Measurements from ENCODE around the gene SCGB1A1. TPM values are rescaled to one million over a fixed set of nuclear protein-coding genes. Genes with fewer than 3 reads are reported as not detected.

SCGB1A1 gene
- total RNA-seq, 1 experiment from 2014 or later: not detected

DNA sequence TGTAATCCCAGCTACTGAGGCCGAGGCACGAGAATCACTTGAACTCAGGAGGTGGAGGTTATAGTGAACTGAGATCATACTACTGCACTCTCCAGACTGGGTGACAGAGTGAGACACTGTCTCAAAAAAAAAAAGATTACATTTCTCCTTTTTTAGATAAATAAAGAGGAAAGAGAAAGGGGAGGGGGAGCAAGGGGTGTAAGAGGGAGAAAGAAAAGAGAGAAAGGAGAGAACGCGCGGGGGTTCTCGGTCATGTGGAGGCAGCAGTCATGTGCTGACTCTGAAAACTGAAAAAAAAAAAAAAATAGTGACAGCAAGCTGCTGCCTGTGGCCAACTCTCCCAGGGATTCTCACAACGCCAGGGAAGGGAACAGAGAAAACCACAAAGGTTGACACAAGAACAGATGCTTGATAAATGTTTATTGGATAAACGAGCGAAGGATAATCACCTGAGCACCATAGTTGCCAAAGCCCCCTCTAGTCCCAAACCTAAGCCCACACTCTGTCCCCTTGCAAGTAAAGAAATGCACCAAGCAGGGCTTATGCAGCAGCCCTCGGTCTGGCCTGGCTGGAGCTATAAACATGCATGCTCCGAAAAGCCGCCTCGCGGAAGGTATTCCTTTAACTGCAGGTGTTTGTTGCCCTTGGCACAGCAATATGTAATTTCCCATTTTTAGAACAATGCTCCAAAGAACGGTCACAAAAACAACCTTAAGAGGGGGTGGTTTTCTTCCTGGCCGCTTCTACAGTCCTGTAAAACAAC, 14.5 kb downstream of the SCGB1A1 start:
- H3K27ac Mint-ChIP-seq (ENCODE audit: unreplicated experiment): no peak overlapping the region
- CTCF ChIA-PET: interaction anchor here (0.6 to 1.2 kb wide), 3 partner anchors 8 to 208 kb away, joined by 3 to 4 read pairs (median 3); no protein-coding TSS in a partner anchor
- intact Hi-C loops (cut with micrococcal nuclease; ENCODE audit: unreplicated experiment): no loop called here

DNA sequence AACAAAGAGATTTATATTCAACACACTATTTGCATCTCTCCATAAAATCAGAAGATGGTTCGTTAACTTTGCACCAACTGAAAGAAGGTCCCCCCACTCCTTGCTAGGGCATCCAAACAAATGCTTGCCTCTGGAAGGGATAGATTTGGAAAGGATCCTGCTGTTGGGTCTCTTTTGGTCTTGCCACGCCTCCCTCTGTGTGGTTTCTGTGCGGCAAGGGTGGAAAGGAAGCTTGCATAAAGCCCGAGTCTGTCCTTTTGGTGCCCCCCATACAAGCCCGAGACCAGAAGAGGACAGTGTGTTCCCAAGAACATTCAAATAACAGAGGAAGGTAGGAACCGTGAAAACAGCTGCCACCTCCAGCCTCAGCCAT, 15.1 kb downstream of the SCGB1A1 start:
- Mint-ChIP-seq H3K4me1 (ENCODE audit: low read depth, unreplicated experiment) (peaks cover 28% of the 10 kb centered on the region), H3K4me3 (ENCODE audit: unreplicated experiment) (no peak overlapping the region), H3K9me3 (ENCODE audit: unreplicated experiment) (no peaks in the 10 kb centered on the region), H3K27me3 (ENCODE audit: insufficient read depth, unreplicated experiment) (no peaks in the 10 kb centered on the region), H3K36me3 (ENCODE audit: insufficient read depth, unreplicated experiment) (peaks cover 4% of the 10 kb centered on the region), H3K27ac (ENCODE audit: unreplicated experiment) (peak overlapping the region; percentile 37)
- H3K36me3 ChIP-seq (ENCODE audit: control insufficient read depth, insufficient read depth, low read length): no peaks in the 10 kb centered on the region
- TF ChIP-seq, protein P1, sequence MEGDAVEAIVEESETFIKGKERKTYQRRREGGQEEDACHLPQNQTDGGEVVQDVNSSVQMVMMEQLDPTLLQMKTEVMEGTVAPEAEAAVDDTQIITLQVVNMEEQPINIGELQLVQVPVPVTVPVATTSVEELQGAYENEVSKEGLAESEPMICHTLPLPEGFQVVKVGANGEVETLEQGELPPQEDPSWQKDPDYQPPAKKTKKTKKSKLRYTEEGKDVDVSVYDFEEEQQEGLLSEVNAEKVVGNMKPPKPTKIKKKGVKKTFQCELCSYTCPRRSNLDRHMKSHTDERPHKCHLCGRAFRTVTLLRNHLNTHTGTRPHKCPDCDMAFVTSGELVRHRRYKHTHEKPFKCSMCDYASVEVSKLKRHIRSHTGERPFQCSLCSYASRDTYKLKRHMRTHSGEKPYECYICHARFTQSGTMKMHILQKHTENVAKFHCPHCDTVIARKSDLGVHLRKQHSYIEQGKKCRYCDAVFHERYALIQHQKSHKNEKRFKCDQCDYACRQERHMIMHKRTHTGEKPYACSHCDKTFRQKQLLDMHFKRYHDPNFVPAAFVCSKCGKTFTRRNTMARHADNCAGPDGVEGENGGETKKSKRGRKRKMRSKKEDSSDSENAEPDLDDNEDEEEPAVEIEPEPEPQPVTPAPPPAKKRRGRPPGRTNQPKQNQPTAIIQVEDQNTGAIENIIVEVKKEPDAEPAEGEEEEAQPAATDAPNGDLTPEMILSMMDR (IDR thresholded peaks at IDR 0.05; ENCODE audit: insufficient read depth in 1 of 2, low read depth in 1 of 2, low read length in 1 of 2, severe bottlenecking in 1 of 2, unreplicated experiment in 1 of 2): no peak
- ChIA-PET POLR2A (interaction anchor here (0.6 kb wide), 1 partner anchor 335 kb away, joined by 5 read pairs; no protein-coding TSS in a partner anchor), CTCF (interaction anchor here (0.6 to 1.2 kb wide), 2 partner anchors 9 to 38 kb away, joined by 3 to 4 read pairs; no protein-coding TSS in a partner anchor)
- H3K27me3 ChIP-seq (replicated peaks; ENCODE audit: control insufficient read depth, insufficient read depth, low read length): no peaks in the 10 kb centered on the region
- intact Hi-C loops (cut with micrococcal nuclease; ENCODE audit: unreplicated experiment): no loop called here
- no peak overlapping the region for H3K4me3 ChIP-seq (ENCODE audit: low read depth, low read length)
- no peak for DNase-seq
- BruUV-seq (replicated peaks): no TSS peak
- peaks cover 36% of the 10 kb centered on the region for H3K4me1 ChIP-seq
- no peaks in the 10 kb centered on the region for H3K9me3 ChIP-seq

More for the DNA sequence above, 14.5 kb downstream of the SCGB1A1 start:
- POLR2A ChIA-PET: interaction anchor here (0.6 kb wide), 1 partner anchor 335 kb away, joined by 5 read pairs; no protein-coding TSS in a partner anchor
- peaks cover 36% of the 10 kb centered on the region for H3K4me1 ChIP-seq
- peaks cover 28% of the 10 kb centered on the region for H3K4me1 Mint-ChIP-seq (ENCODE audit: low read depth, unreplicated experiment)
- no peaks in the 10 kb centered on the region for H3K36me3 ChIP-seq (ENCODE audit: control insufficient read depth, insufficient read depth, low read length)
- no peak for DNase-seq
- TF ChIP-seq, protein P1 (IDR thresholded peaks at IDR 0.05; ENCODE audit: insufficient read depth in 1 of 2, low read depth in 1 of 2, low read length in 1 of 2, severe bottlenecking in 1 of 2, unreplicated experiment in 1 of 2): no peak
- no peaks in the 10 kb centered on the region for H3K27me3 Mint-ChIP-seq (ENCODE audit: insufficient read depth, unreplicated experiment)
- H3K4me3 ChIP-seq (ENCODE audit: low read depth, low read length): no peak overlapping the region
- no peaks in the 10 kb centered on the region for H3K27me3 ChIP-seq (replicated peaks; ENCODE audit: control insufficient read depth, insufficient read depth, low read length)
- no peaks in the 10 kb centered on the region for H3K9me3 Mint-ChIP-seq (ENCODE audit: unreplicated experiment)
- no peaks in the 10 kb centered on the region for H3K9me3 ChIP-seq
- no peak overlapping the region for H3K4me3 Mint-ChIP-seq (ENCODE audit: unreplicated experiment)
- BruUV-seq (replicated peaks): no TSS peak
- H3K36me3 Mint-ChIP-seq (ENCODE audit: insufficient read depth, unreplicated experiment): peaks cover 4% of the 10 kb centered on the region

DNA sequence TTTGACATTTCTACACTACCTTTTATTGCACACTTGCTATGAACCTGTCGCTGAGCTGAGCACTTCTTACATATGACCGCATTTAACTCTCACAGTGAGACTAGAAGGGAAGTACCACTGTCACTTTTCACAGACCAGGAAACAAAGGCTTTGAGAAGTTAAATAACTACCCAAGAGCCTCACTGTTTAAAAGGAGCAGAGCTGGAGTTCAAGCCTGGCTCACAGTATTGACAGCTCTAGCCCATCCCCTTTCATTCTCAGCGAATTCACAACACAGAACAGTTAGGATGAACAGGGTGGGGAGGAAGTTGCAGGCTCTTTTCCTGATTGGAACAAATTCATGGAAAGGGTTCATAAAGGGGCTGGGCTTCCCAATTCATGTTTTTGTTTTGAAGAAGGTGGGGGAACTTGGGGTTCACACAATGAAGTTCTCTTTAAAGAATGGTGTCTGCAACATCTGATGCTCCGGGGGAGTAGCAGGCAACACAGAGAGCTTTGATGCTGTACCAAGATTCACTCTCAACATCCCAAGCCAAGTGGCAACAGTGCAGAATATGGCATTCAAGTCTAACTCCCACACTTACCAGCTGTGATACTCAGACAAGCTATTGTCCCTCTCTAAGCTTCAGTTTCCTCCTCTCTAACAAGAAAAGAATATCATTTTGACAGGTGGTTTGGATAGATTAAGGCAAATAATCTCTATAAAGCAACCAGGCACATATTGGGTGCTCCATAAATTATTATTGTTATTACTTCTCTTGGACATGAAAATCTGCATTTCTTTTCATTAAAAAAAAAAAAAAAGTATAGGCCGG, 17.2 kb downstream of the SCGB1A1 start:
- ChIA-PET CTCF (interaction anchor here (1.9 kb wide), 1 partner anchor 11 kb away, joined by 6 read pairs; no protein-coding TSS in a partner anchor), POLR2A (no interaction called here)
- Histone ChIP-seq H3K4me3 (ENCODE audit: low read depth, low read length) (no peak overlapping the region), H3K4me1 (peaks cover 28% of the 10 kb centered on the region), H3K9me3 (no peaks in the 10 kb centered on the region), H3K36me3 (ENCODE audit: control insufficient read depth, insufficient read depth, low read length) (no peaks in the 10 kb centered on the region), H3K27me3 (replicated peaks; ENCODE audit: control insufficient read depth, insufficient read depth, low read length) (no peaks in the 10 kb centered on the region)
- intact Hi-C loops (cut with micrococcal nuclease; ENCODE audit: unreplicated experiment): no loop called here
- no peak overlapping the region for H3K4me3 Mint-ChIP-seq (ENCODE audit: unreplicated experiment)
- H3K9me3 Mint-ChIP-seq (ENCODE audit: unreplicated experiment): no peaks in the 10 kb centered on the region
- TF ChIP-seq, protein P1 (IDR thresholded peaks at IDR 0.05; ENCODE audit: insufficient read depth in 1 of 2, low read depth in 1 of 2, low read length in 1 of 2, severe bottlenecking in 1 of 2, unreplicated experiment in 1 of 2): no peak
- H3K4me1 Mint-ChIP-seq (ENCODE audit: low read depth, unreplicated experiment): peaks cover 30% of the 10 kb centered on the region
- no TSS peak for BruUV-seq (replicated peaks)
- H3K36me3 Mint-ChIP-seq (ENCODE audit: insufficient read depth, unreplicated experiment): no peaks in the 10 kb centered on the region
- no peaks in the 10 kb centered on the region for H3K27me3 Mint-ChIP-seq (ENCODE audit: insufficient read depth, unreplicated experiment)
- H3K27ac Mint-ChIP-seq (ENCODE audit: unreplicated experiment): no peak overlapping the region
- DNase-seq: no peak
